VCaP (cell line): Measurements from ENCODE around the gene EIF1AD.

Experiments
- H3K27ac ChIP-seq: fragments of 450-650 bp; 2 replicates; pipeline ENCODE4 v1.5.1; 2017
- CTCF ChIP-seq: fragments of 450-650 bp; conservative IDR thresholded peaks from 2 replicates; pipeline ENCODE4 v1.5.1; 2017; ENCODE audit warnings: mild to moderate bottlenecking, moderate library complexity

EIF1AD gene

GRCh38 chr11:65962141-65962564, 39.8 kb downstream of the EIF1AD start:
- TF ChIP-seq CTCF: no peak
- H3K27ac ChIP-seq: peak overlapping the region; percentile 98

- peak within 1 kb of the TSS; percentile 98 for H3K27ac ChIP-seq
- TF ChIP-seq CTCF: no peak
Observed at GRCh38 chr11:65961267-65962140, 40.5 kb downstream of the EIF1AD start, which contains the start of gene SART1. TSS of gene SART1 (plus strand) at chr11:65961734. CDS start at chr11:65961781, 47 bp downstream.

- peak overlapping the region; percentile 98 for H3K27ac ChIP-seq
- TF ChIP-seq CTCF: no peak
Observed at GRCh38 chr11:65960824-65961266, 41.1 kb downstream of the EIF1AD start.

- no peak for TF ChIP-seq CTCF
- no peak overlapping the region for H3K27ac ChIP-seq
Observed at GRCh38 chr11:65958774-65959420, 43.1 kb downstream of the EIF1AD start.

- no peak overlapping the region for H3K27ac ChIP-seq
- TF ChIP-seq CTCF: no peak
Observed at GRCh38 chr11:65958291-65958690, 43.7 kb downstream of the EIF1AD start.

GRCh38 chr11:65954771-65955170, 47.2 kb downstream of the EIF1AD start:
- TF ChIP-seq CTCF: no peak
- no peak overlapping the region for H3K27ac ChIP-seq

GRCh38 chr11:65953471-65953870, 48.5 kb downstream of the EIF1AD start:
- TF ChIP-seq CTCF: no peak
- no peak overlapping the region for H3K27ac ChIP-seq
